GM19452 (cell line): ENCODE measurements around the gene OGFR.

Experiments
- ATAC-seq: cut with Tn5 transposase; IDR thresholded peaks from one replicate; pipeline ENCODE4 v1.9.1; 2021; ENCODE audit not compliant: unreplicated experiment

Gene OGFR

GRCh38 chr20:62814060-62814708, 9.5 kb downstream of the OGFR start:
- ATAC-seq = no peak

- ATAC-seq = no peak
Observed at GRCh38 chr20:62814709-62815065, 10.1 kb downstream of the OGFR start.

- no peak for ATAC-seq
Observed at GRCh38 chr20:62815066-62815991, 10.7 kb downstream of the OGFR start.

GRCh38 chr20:62816031-62816883, 11.6 kb downstream of the OGFR start:
- no peak for ATAC-seq

GRCh38 chr20:62816884-62817873, 12.5 kb downstream of the OGFR start, which contains the start of gene COL9A3:
COL9A3 (plus strand) TSS chr20:62817050; CDS start chr20:62817065, 15 bp downstream.
- no peak for ATAC-seq

GRCh38 chr20:62817975-62818591, 13.4 kb downstream of the OGFR start:
- no peak for ATAC-seq

- ATAC-seq = no peak
Observed at GRCh38 chr20:62818592-62819493, 14.2 kb downstream of the OGFR start.

- no peak for ATAC-seq
Observed at GRCh38 chr20:62819494-62820174, 15.0 kb downstream of the OGFR start.

- no peak for ATAC-seq
Observed at GRCh38 chr20:62820208-62820961, 15.8 kb downstream of the OGFR start.

GRCh38 chr20:62820962-62821725, 16.5 kb downstream of the OGFR start:
- no peak for ATAC-seq

- ATAC-seq = no peak
Observed at GRCh38 chr20:62821726-62822210, 17.1 kb downstream of the OGFR start.

GRCh38 chr20:62822239-62822787, 17.7 kb downstream of the OGFR start:
- ATAC-seq = no peak

- ATAC-seq = no peak
Observed at GRCh38 chr20:62822788-62823651, 18.4 kb downstream of the OGFR start.

- no peak for ATAC-seq
Observed at GRCh38 chr20:62823688-62824475, 19.2 kb downstream of the OGFR start.
